SK-N-SH treated with all-trans-retinoic acid at 6 μM for 48 hours (cell line): ENCODE measurements around the gene PRDM11.

Experiments
- TCF4 ChIP-seq: fragments of 250-450 bp; sonication (Bioruptor Pico); IDR thresholded peaks from 2 replicates; pipeline ENCODE4 v1.8.0; 2021; ENCODE audit warnings: mild to moderate bottlenecking, moderate library complexity, borderline replicate concordance
- TOX ChIP-seq: fragments of 250-450 bp; sonication (Bioruptor Pico); IDR thresholded peaks from 2 replicates; pipeline ENCODE4 v1.8.0; 2021; ENCODE audit warnings: mild to moderate bottlenecking, moderate library complexity, borderline replicate concordance
- ZFP3 ChIP-seq: fragments of 250-450 bp; sonication (Bioruptor Pico); IDR thresholded peaks from 2 replicates; pipeline ENCODE4 v1.5.0; 2020; ENCODE audit warnings: mild to moderate bottlenecking, moderate library complexity
- TF ChIP-seq, protein P1 (sequence below): fragments of 250-450 bp; sonication (Bioruptor Pico); IDR thresholded peaks from 2 replicates; pipeline ENCODE4 v1.8.0; 2020; ENCODE audit warnings: mild to moderate bottlenecking, moderate library complexity, borderline replicate concordance
- TF ChIP-seq, protein P2 (sequence below): fragments of 250-450 bp; sonication (Bioruptor Pico); IDR thresholded peaks from 2 replicates; pipeline ENCODE4 v1.8.0; 2021; ENCODE audit warnings: low read depth, mild to moderate bottlenecking, moderate library complexity, borderline replicate concordance

- TF ChIP-seq ZFP3 (CRISPR knock-in tag) = no peak
- no peak for TF ChIP-seq TCF4 (CRISPR knock-in tag)
- TF ChIP-seq, protein P1, sequence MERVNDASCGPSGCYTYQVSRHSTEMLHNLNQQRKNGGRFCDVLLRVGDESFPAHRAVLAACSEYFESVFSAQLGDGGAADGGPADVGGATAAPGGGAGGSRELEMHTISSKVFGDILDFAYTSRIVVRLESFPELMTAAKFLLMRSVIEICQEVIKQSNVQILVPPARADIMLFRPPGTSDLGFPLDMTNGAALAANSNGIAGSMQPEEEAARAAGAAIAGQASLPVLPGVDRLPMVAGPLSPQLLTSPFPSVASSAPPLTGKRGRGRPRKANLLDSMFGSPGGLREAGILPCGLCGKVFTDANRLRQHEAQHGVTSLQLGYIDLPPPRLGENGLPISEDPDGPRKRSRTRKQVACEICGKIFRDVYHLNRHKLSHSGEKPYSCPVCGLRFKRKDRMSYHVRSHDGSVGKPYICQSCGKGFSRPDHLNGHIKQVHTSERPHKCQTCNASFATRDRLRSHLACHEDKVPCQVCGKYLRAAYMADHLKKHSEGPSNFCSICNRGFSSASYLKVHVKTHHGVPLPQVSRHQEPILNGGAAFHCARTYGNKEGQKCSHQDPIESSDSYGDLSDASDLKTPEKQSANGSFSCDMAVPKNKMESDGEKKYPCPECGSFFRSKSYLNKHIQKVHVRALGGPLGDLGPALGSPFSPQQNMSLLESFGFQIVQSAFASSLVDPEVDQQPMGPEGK (CRISPR knock-in tag) = no peak
- TF ChIP-seq TOX (CRISPR knock-in tag) = no peak
- TF ChIP-seq, protein P2, sequence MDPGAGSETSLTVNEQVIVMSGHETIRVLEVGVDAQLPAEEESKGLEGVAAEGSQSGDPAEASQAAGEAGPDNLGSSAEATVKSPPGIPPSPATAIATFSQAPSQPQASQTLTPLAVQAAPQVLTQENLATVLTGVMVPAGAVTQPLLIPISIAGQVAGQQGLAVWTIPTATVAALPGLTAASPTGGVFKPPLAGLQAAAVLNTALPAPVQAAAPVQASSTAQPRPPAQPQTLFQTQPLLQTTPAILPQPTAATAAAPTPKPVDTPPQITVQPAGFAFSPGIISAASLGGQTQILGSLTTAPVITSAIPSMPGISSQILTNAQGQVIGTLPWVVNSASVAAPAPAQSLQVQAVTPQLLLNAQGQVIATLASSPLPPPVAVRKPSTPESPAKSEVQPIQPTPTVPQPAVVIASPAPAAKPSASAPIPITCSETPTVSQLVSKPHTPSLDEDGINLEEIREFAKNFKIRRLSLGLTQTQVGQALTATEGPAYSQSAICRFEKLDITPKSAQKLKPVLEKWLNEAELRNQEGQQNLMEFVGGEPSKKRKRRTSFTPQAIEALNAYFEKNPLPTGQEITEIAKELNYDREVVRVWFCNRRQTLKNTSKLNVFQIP (CRISPR knock-in tag) = no peak
These were observed 99.8 kb downstream of the PRDM11 start for GRCh38 chr11:45246241-45246640.
